NCI-H1048 (cell line): Measurements from ENCODE around the gene GJB2.
A peak's percentile ranks its signal among the peaks of the same experiment; 100 is the strongest.

Source experiments
- DNase-seq: peaks from one replicate; lab custom pipeline; 2025; lab: John Stamatoyannopoulos, UW

GJB2 gene

GRCh38 chr13:20192836-20193161 is at the start of gene GJB2:
Gene GJB2 (minus strand): TSS chr13:20192938. CDS start chr13:20189581, 3,357 bp downstream.
- no peak for DNase-seq

DNA sequence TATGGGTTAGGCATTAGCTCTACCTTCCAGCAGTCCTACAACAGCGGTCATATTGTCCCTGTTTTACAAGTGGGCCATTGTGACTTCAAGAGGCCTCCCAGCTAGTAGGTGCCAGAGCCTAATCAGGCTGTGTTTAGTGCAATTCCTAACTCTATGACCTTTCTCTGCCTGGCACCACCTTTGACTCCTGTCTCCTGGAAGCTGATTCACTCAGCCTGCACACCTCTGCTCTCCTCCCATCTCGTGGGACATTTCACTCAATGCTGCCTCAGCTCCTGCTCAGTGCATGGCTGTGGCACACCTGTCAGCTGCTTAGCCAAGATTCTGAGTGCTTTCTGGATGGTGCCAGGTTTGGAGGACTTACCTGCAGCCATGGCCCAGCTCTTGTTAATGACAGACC is 48.9 kb upstream of the GJB2 start:
- no peak for DNase-seq

DNA sequence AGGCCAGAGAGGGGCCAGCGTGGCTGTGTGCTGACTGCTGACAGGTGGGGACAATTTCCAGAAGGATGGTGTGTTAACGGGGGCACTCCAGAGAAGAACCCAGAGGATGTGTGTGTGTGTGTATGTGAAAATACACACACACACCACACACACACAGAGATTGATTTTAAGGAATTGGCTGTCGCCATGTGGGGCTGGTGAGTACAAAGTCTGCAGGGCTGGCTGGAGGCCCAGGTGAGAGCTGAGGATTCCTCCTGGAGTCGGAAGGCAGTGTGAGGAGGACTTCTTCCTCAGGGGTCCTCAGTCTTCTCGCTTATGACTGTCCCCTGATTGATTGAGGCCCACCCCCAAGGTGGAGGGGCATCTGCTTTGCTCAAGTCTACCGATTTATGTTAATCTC is 47.0 kb upstream of the GJB2 start:
- no peak for DNase-seq

- no peak for DNase-seq
These were observed 40.0 kb upstream of the GJB2 start for GRCh38 chr13:20232556-20233277.

GRCh38 chr13:20231839-20232555 is 39.3 kb upstream of the GJB2 start, which contains the start of gene GJB6:
Gene GJB6 (minus strand): TSS chr13:20232319. CDS start chr13:20223480, 8,839 bp downstream.
- DNase-seq: no peak

DNA sequence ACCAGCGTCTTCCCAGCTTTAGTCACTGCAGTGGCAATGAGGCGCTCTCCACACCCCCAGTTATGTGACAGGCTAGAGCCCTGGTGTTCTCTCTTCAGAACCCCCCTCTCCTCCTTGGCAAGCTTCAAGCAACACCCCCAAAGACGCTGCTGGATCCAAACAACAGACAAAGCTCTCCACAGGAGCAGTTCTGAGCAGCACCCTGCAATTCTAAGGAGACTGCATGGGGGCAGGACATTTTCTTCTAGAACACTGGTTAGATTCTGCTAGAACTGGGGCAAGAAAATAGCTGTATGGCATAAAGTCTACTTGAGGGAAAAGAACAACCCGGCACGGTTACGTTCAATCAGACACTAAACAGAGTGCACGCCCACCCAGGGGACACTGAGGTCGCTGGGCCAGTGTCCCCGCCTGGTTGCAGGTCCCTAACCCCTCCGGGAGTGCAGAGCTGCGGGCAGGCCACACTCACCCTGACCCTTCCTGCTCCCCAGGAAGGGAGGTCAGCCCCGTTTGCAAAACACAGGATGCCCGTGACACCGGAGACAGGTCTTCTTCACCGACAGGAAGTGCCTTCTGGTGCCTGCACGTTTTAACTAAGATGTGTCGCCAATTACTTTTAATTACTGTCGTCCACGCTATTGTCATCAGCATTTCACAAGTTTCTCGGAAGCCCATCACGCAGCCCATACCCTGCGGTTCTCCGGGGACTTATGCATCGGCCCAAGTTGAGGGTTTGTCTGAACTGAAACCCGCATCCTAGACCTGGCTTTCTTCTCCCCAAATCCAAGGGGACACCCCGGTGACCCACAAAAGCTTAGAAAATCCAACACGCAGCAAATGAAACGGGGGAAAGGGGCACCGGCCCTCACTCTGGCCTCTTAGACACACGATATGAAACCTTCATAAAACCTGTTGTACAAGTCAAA is 38.4 kb upstream of the GJB2 start:
- no peak for DNase-seq

- DNase-seq: no peak
These were observed 35.0 kb upstream of the GJB2 start for GRCh38 chr13:20227730-20228129.

- DNase-seq: no peak
These were observed 34.5 kb upstream of the GJB2 start for GRCh38 chr13:20227288-20227687.

DNA sequence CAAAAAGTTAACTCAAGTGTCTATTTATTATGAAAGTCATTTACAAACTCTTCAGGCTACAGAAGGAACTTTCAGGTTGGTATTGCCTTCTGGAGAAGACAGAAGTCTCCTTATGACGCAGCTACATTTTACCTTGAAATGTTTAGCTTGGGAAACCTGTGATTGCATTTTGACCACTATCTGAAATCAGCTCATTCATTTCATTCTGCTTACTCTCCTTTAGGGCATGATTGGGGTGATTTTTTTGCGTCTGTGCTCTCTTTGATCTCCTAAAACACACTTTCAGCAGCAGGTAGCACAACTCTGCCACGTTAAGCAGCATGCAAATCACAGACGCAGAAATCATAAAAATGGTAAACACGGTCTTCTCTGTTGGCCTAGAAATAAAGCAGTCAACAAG is 29.8 kb upstream of the GJB2 start:
- DNase-seq: no peak

- no peak for DNase-seq
These were observed 29.0 kb upstream of the GJB2 start for GRCh38 chr13:20221772-20222171.

- no peak for DNase-seq
These were observed 26.8 kb upstream of the GJB2 start for GRCh38 chr13:20219577-20219976.

DNA sequence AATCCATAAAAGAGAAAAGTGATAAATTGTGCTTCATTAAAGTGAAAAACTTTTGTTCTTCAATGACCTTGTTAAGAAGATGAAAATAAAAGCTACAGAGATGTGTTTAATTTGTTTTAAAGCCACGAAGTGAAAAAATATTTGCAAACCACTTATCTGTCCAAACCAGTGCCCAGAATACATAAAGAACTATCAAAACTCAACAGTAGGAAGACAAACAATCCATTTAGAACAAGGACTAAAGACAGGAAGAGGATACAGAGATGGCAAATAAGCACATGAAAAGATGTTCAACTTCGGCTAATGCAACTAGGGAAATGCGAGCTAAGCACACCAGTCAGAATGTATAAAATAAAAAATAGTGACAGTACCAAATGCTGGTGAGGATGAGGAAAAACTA is 24.4 kb upstream of the GJB2 start:
- DNase-seq: no peak

GRCh38 chr13:20209948-20210347 is 17.2 kb upstream of the GJB2 start:
- DNase-seq: no peak

GRCh38 chr13:20206698-20207235 is 14.0 kb upstream of the GJB2 start:
- DNase-seq: no peak

- no peak for DNase-seq
These were observed 13.4 kb upstream of the GJB2 start for GRCh38 chr13:20206065-20206697.

GRCh38 chr13:20198781-20199180 is 6.0 kb upstream of the GJB2 start:
- no peak for DNase-seq

- peak; percentile 4 for DNase-seq
These were observed 4.7 kb upstream of the GJB2 start for GRCh38 chr13:20197361-20197834.

DNA sequence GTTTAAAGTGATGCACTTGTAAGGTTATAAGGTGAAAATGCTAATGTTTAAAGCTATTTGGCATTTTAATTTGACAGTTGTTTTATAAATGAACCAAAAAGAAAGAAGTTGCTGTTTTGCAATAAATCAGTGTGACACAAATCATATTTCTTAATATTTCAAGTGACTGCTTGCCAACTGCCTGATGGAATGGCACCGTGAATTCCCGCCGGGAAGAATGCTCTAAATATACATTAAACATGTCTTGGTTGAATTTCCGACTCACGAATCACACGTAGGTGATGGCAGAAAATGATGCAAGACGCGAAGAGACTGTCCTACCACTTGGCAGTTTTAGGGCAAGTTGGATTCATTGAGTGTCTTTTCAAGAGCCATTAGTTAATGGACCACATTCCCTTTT is 3.1 kb upstream of the GJB2 start:
- no peak for DNase-seq

DNA sequence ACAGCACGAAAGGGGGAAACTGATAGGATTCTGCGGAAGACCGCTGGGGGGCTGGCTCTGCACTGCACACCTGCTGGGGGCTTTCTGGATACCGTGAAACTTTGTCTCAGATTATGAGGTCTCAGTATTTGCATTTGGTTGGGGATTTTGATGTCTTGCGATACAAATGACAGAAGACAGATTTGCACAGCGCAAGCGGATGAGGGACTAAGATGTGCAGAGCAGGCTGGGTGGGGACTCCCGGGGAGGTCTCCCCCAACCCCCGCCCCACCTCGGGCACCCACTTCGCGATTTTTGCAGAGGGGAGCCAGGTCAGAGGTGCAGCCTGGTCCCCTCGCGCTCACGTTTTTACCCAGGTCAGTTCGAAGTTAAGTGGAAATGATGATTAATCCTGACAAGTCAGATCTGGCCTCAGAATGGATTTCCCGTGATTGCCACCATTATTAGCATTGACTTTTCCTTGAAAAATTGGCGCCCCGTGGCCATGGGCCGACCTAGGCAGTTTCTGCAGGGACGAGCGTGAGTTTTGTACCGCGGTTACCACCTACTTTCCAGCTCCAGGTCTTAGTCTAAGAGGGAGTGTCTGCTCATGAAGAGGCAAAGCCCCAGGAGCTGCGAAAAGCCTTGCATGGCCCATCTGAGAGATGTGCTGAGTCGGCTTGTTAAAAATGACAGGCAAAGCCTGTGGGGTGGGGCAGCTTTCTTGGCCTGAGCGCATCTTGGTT is 1.3 kb upstream of the GJB2 start:
- no peak for DNase-seq

- no peak for DNase-seq
These were observed 596 bp upstream of the GJB2 start for GRCh38 chr13:20193162-20193906.
